22Rv1 (cell line): ENCODE measurements around the gene DNAJC18.
"Not testable (repeated sequence)": the region's sequence is repeated elsewhere in the genome, so short reads cannot be mapped to it uniquely, and the experiment has no call there.

ENCODE experiments used
- H3K27ac ChIP-seq: fragments of 450-650 bp; 2 replicates; pipeline ENCODE4 v1.5.1; 2017
- CTCF ChIP-seq: fragments of 450-650 bp; IDR thresholded peaks from 2 replicates; pipeline ENCODE4 v1.5.1; 2017; ENCODE audit warnings: mild to moderate bottlenecking
- ZFX ChIP-seq: fragments of 450-650 bp; IDR thresholded peaks from 2 replicates; pipeline ENCODE4 v1.6.1; 2017; ENCODE audit warnings: antibody characterized with exemption, borderline replicate concordance

The DNAJC18 gene

GRCh38 chr5:139439013-139439903 is at the start of gene DNAJC18:
Gene DNAJC18, minus strand, starts transcription at chr5:139439525. Its CDS starts 80 bp downstream, at chr5:139439445.
- peak within 1 kb of the TSS; percentile 71 for H3K27ac ChIP-seq
- TF ChIP-seq ZFX: no peak
- no peak for TF ChIP-seq CTCF

GRCh38 chr5:139488260-139488659 is 48.9 kb upstream of the DNAJC18 start:
- no peak for TF ChIP-seq CTCF
- TF ChIP-seq ZFX: no peak
- no peak overlapping the region for H3K27ac ChIP-seq

GRCh38 chr5:139486201-139486600 is 46.9 kb upstream of the DNAJC18 start:
- H3K27ac ChIP-seq: no peak overlapping the region
- TF ChIP-seq ZFX (no peak), CTCF (no peak)

- not testable (repeated sequence) for H3K27ac ChIP-seq
Measured at GRCh38 chr5:139482890-139483208, 43.5 kb upstream of the DNAJC18 start.

GRCh38 chr5:139482050-139482889 is 42.9 kb upstream of the DNAJC18 start, which contains the start of gene STING1:
Gene STING1, minus strand, starts transcription at chr5:139482758. Its CDS starts 1,054 bp downstream, at chr5:139481704.
- no peak within 1 kb of the TSS for H3K27ac ChIP-seq
- TF ChIP-seq ZFX (no peak), CTCF (no peak)

GRCh38 chr5:139481580-139482049 is 42.3 kb upstream of the DNAJC18 start:
- no peak overlapping the region for H3K27ac ChIP-seq
- no peak for TF ChIP-seq CTCF

GRCh38 chr5:139481122-139481533 is 41.8 kb upstream of the DNAJC18 start:
- no peak overlapping the region for H3K27ac ChIP-seq
- TF ChIP-seq ZFX (no peak), CTCF (no peak)

- H3K27ac ChIP-seq: not testable (repeated sequence)
Measured at GRCh38 chr5:139479729-139480128, 40.4 kb upstream of the DNAJC18 start.

- H3K27ac ChIP-seq: not testable (repeated sequence)
Measured at GRCh38 chr5:139478657-139479423, 39.5 kb upstream of the DNAJC18 start.
